Loucy (cell line): ENCODE measurements around the gene GLG1.

Experiments used
- H2AFZ ChIP-seq: fragments of 200-600 bp; sonication (generic); 2 replicates; pipeline ENCODE4 v1.6.0; 2016; ENCODE audit warnings: antibody characterized with exemption, mild to moderate bottlenecking, low read length, moderate library complexity
- H3F3A ChIP-seq: fragments of 200-600 bp; 2 replicates; pipeline ENCODE4 v1.6.0; 2016; ENCODE audit warnings: antibody characterized with exemption, low read depth, mild to moderate bottlenecking
- H3K27me3 ChIP-seq: fragments of 200-600 bp; sonication (generic); 2 replicates; pipeline ENCODE4 v1.6.1; 2014; ENCODE audit warnings: low read length, mild to moderate bottlenecking; ENCODE audit not compliant: insufficient read depth, poor library complexity, severe bottlenecking
- H3K36me3 ChIP-seq: fragments of 200-600 bp; sonication (generic); 2 replicates; pipeline ENCODE4 v1.6.1; 2016; ENCODE audit warnings: low read length; ENCODE audit not compliant: insufficient read depth
- H3K4me1 ChIP-seq: fragments of 200-600 bp; sonication (generic); 2 replicates; pipeline ENCODE4 v1.5.1; 2014; ENCODE audit warnings: low read length, mild to moderate bottlenecking; ENCODE audit not compliant: insufficient read depth, poor library complexity, severe bottlenecking
- H3K4me2 ChIP-seq: fragments of 200-600 bp; sonication (generic); 2 replicates; pipeline ENCODE4 v1.6.0; 2014; ENCODE audit warnings: antibody characterized with exemption, low read length, low read depth, mild to moderate bottlenecking; ENCODE audit not compliant: poor library complexity, severe bottlenecking
- H3K4me3 ChIP-seq: fragments of 200-600 bp; sonication (generic); 2 replicates; pipeline ENCODE4 v1.5.1; 2014; ENCODE audit warnings: low read length, mild to moderate bottlenecking, mixed read lengths; ENCODE audit not compliant: poor library complexity, severe bottlenecking
- H3K79me2 ChIP-seq: fragments of 200-600 bp; sonication (generic); 2 replicates; pipeline ENCODE4 v1.6.1; 2014; ENCODE audit warnings: low read length; ENCODE audit not compliant: insufficient read depth
- H3K9ac ChIP-seq: fragments of 200-600 bp; sonication (generic); 2 replicates; pipeline ENCODE4 v1.6.0; 2014; ENCODE audit warnings: mild to moderate bottlenecking, low read depth, low read length, moderate library complexity; ENCODE audit not compliant: poor library complexity, severe bottlenecking
- H3K9me2 ChIP-seq: fragments of 200-600 bp; sonication (generic); replicated peaks from 2 replicates; pipeline ENCODE4 v1.6.1; 2016; ENCODE audit warnings: low read depth, low read length, mixed read lengths
- H3K9me3 ChIP-seq: fragments of 200-600 bp; sonication (generic); 2 replicates; pipeline ENCODE4 v1.6.1; 2014; ENCODE audit warnings: mild to moderate bottlenecking, antibody characterized with exemption, low read length, low read depth; ENCODE audit not compliant: insufficient read depth
- H4K20me1 ChIP-seq: fragments of 200-600 bp; sonication (generic); 2 replicates; pipeline ENCODE4 v1.6.0; 2014; ENCODE audit warnings: antibody characterized with exemption, low read length, mild to moderate bottlenecking; ENCODE audit not compliant: insufficient read depth, poor library complexity, severe bottlenecking
- EZH2phosphoT487 ChIP-seq: fragments of 200-600 bp; IDR thresholded peaks from 2 replicates; pipeline ENCODE4 v1.6.1; 2018; ENCODE audit warnings: antibody characterized with exemption, mild to moderate bottlenecking, moderate library complexity, borderline replicate concordance
- TF ChIP-seq, protein P1 (sequence below): fragments of 200-600 bp; sonication (generic); conservative IDR thresholded peaks from 2 replicates; pipeline ENCODE4 v1.5.1; 2014; ENCODE audit warnings: mild to moderate bottlenecking, antibody characterized with exemption, low read length

Gene GLG1

DNA sequence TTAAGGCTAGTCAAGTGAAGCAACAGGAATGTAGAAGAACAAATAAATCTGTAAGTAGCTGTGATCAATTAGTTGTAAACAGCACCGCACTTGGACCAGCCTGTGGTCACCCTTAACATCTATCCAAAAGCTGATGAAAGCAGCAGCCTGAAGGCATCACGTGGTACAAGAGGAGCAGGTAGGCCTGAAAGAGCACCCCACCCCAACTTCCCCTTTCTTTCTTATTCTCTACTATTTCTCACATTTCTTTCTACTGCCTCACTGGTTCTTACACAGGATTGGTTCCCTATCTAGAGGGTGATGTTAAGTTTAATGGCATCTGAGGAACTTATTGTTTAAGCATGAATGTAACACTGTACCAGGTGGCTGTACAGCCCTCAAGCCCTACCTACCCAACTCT lies 143.0 kb downstream of the GLG1 start:
- Histone ChIP-seq H3K4me2 (no peak overlapping the region), H2AFZ (no peak overlapping the region), H3F3A (no peaks in the 10 kb centered on the region), H3K4me1 (no peaks in the 10 kb centered on the region), H3K27me3 (no peaks in the 10 kb centered on the region), H3K9me3 (no peaks in the 10 kb centered on the region), H3K9ac (no peak overlapping the region), H3K36me3 (peaks cover 76% of the 10 kb centered on the region; the same call in 1 of the 2 replicates), H3K9me2 (no peaks in the 10 kb centered on the region), H3K79me2 (no peaks in the 10 kb centered on the region), H4K20me1 (no peaks in the 10 kb centered on the region), H3K4me3 (no peak overlapping the region)
- TF ChIP-seq, protein P1, sequence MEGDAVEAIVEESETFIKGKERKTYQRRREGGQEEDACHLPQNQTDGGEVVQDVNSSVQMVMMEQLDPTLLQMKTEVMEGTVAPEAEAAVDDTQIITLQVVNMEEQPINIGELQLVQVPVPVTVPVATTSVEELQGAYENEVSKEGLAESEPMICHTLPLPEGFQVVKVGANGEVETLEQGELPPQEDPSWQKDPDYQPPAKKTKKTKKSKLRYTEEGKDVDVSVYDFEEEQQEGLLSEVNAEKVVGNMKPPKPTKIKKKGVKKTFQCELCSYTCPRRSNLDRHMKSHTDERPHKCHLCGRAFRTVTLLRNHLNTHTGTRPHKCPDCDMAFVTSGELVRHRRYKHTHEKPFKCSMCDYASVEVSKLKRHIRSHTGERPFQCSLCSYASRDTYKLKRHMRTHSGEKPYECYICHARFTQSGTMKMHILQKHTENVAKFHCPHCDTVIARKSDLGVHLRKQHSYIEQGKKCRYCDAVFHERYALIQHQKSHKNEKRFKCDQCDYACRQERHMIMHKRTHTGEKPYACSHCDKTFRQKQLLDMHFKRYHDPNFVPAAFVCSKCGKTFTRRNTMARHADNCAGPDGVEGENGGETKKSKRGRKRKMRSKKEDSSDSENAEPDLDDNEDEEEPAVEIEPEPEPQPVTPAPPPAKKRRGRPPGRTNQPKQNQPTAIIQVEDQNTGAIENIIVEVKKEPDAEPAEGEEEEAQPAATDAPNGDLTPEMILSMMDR, result no peak
- no peak for TF ChIP-seq EZH2phosphoT487

DNA sequence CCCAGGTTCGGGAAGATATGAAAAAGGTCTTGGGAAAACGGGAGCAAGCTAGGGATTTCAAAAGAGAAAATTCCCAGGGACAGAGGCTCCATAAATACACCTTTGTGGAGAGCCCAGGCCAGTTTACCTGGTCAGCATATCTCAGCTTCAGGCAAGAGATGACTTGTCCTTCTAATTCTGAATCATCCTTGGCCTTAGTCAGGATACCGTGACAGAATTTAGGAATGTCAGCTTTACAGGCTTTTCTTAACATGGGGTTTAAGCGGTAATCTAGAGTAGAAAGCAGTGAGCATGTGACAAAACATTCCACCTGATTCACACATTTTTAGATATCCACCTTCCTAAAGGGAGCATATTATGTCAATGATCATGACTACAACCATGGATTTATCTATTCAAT lies 144.6 kb downstream of the GLG1 start:
- Histone ChIP-seq H3K4me3 (no peak overlapping the region), H3K9me3 (no peaks in the 10 kb centered on the region), H3K4me1 (no peaks in the 10 kb centered on the region), H3K4me2 (no peak overlapping the region), H3K9ac (no peak overlapping the region), H3F3A (no peaks in the 10 kb centered on the region), H3K36me3 (peaks cover 73% of the 10 kb centered on the region; the same call in 1 of the 2 replicates), H2AFZ (no peak overlapping the region), H4K20me1 (no peaks in the 10 kb centered on the region), H3K27me3 (no peaks in the 10 kb centered on the region), H3K9me2 (no peaks in the 10 kb centered on the region), H3K79me2 (no peaks in the 10 kb centered on the region)
- no peak for TF ChIP-seq EZH2phosphoT487
- TF ChIP-seq, protein P1, result no peak

DNA sequence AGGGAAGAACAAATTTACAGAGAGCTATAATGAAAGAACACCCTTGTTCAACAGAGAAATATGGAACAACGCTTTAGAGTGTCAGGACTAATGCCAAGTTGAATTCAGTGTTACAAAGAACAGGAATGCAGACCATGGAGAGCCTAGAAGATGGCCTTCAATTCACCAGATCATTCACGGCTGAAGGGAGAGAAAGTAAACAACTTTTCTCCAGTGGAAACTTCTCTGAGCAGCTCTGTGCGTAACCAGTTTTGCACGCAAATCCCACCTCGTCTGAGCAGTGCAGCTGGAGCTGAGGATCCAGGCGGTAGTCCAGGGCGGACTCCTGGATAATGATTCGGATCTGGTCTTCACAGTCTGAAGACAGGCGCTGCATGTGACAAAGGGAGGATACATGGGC lies 145.1 kb downstream of the GLG1 start:
- no peak for TF ChIP-seq EZH2phosphoT487
- TF ChIP-seq, protein P1, result no peak
- H3K9ac ChIP-seq, result no peak overlapping the region

More for the DNA sequence above, 145.1 kb downstream of the GLG1 start:
- Histone ChIP-seq H3K36me3 (peaks cover 68% of the 10 kb centered on the region; the same call in 1 of the 2 replicates), H3K4me2 (no peak overlapping the region), H2AFZ (no peak overlapping the region), H3K79me2 (no peaks in the 10 kb centered on the region), H3K9me2 (no peaks in the 10 kb centered on the region), H3K27me3 (no peaks in the 10 kb centered on the region), H3F3A (no peaks in the 10 kb centered on the region), H3K9me3 (no peaks in the 10 kb centered on the region), H4K20me1 (no peaks in the 10 kb centered on the region), H3K4me3 (no peak overlapping the region), H3K4me1 (no peaks in the 10 kb centered on the region)
